ENCODE results near the gene AURKAIP1. TPM values are rescaled to one million over a fixed set of nuclear protein-coding genes. Genes with fewer than 3 reads are reported as not detected.
A peak's percentile ranks its signal among the peaks of the same experiment; 100 is the strongest.

Gene AURKAIP1
- total RNA-seq, 1 experiment from 2014 or later = 196 TPM

- H4K5ac ChIP-seq (ENCODE audit: insufficient read length, low read depth, low read length) = no peak overlapping the region
- H3K9me3 ChIP-seq (ENCODE audit: control insufficient read depth, low read depth, low read length) = no peaks in the 10 kb centered on the region
- no peaks in the 10 kb centered on the region for H4K20me1 ChIP-seq (ENCODE audit: control insufficient read depth, insufficient read depth, insufficient read length)
- no peak overlapping the region for H2BK12ac ChIP-seq (ENCODE audit: insufficient read length, low read depth, low read length)
- peaks cover 4% of the 10 kb centered on the region for H3K23me2 ChIP-seq (ENCODE audit: insufficient read length, low read depth, low read length, poor library complexity, severe bottlenecking)
- H3K79me1 ChIP-seq (ENCODE audit: insufficient read depth, low read depth, low read length, poor library complexity, severe bottlenecking) = no peaks in the 10 kb centered on the region
- H3K14ac ChIP-seq (ENCODE audit: insufficient read depth, low read length) = no peak overlapping the region
- H3K9ac ChIP-seq (ENCODE audit: extremely low read depth, insufficient read length, low read length) = no peak overlapping the region
- H3K18ac ChIP-seq (ENCODE audit: insufficient read length, low read depth, low read length) = no peak overlapping the region
- no peak overlapping the region for H3T11ph ChIP-seq (ENCODE audit: low read length)
- H2BK120ac ChIP-seq (ENCODE audit: low read depth, low read length, poor library complexity, severe bottlenecking) = no peak overlapping the region
- no peak overlapping the region for H2AK5ac ChIP-seq (ENCODE audit: insufficient read length, low read length)
- no peak overlapping the region for H3K4ac ChIP-seq (ENCODE audit: low read depth, low read length)
- H3K4me1 Mint-ChIP-seq = peaks cover 22 to 43% of the 10 kb centered on the region in 2 experiments
- H3K23ac ChIP-seq (ENCODE audit: insufficient read length, low read depth, low read length) = no peak overlapping the region
- H2AFZ ChIP-seq (ENCODE audit: low read length) = no peak overlapping the region
- H3K27me3 Mint-ChIP-seq (ENCODE audit: low read depth) = peaks cover 44% of the 10 kb centered on the region
- H3K27ac ChIP-seq (ENCODE audit: insufficient read length, low read depth, low read length) = no peak overlapping the region
- no peak overlapping the region for H4K91ac ChIP-seq (ENCODE audit: insufficient read length, low read depth, low read length)
- no CpG with 5 or more reads among the region's 6 CpGs for WGBS (ENCODE audit: extremely low coverage, insufficient read length, low lambda C conversion rate)
- no peak overlapping the region for H3K4me3 Mint-ChIP-seq
- H3K4me2 ChIP-seq (ENCODE audit: insufficient read depth, insufficient read length, low read length) = no peak overlapping the region
- no peaks in the 10 kb centered on the region; a peak in 2 of 5 replicates for H3K9me3 Mint-ChIP-seq
- DNase-seq = no peak
- no peaks in the 10 kb centered on the region for H3K36me3 Mint-ChIP-seq (ENCODE audit: insufficient read depth in 1 of 3, low read depth in 3 of 3)
- H3K27ac Mint-ChIP-seq = peak overlapping the region in 1 of 3 experiments; percentile 77; a peak in 1 of 7 replicates
- no peak overlapping the region for H3K56ac ChIP-seq (ENCODE audit: insufficient read length, low read depth, low read length)
- no peak overlapping the region for H2BK5ac ChIP-seq (ENCODE audit: insufficient read length, low read length)
- peaks cover 4% of the 10 kb centered on the region; the same call in 1 of the 2 replicates for H3K27me3 ChIP-seq (ENCODE audit: insufficient read depth, low read length)
- no peak overlapping the region for H2BK20ac ChIP-seq (ENCODE audit: low read depth, low read length, poor library complexity, severe bottlenecking)
- TF ChIP-seq, protein P1, sequence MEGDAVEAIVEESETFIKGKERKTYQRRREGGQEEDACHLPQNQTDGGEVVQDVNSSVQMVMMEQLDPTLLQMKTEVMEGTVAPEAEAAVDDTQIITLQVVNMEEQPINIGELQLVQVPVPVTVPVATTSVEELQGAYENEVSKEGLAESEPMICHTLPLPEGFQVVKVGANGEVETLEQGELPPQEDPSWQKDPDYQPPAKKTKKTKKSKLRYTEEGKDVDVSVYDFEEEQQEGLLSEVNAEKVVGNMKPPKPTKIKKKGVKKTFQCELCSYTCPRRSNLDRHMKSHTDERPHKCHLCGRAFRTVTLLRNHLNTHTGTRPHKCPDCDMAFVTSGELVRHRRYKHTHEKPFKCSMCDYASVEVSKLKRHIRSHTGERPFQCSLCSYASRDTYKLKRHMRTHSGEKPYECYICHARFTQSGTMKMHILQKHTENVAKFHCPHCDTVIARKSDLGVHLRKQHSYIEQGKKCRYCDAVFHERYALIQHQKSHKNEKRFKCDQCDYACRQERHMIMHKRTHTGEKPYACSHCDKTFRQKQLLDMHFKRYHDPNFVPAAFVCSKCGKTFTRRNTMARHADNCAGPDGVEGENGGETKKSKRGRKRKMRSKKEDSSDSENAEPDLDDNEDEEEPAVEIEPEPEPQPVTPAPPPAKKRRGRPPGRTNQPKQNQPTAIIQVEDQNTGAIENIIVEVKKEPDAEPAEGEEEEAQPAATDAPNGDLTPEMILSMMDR (conservative IDR thresholded peaks at IDR 0.05) = no peak
- no peak overlapping the region for H4K8ac ChIP-seq (replicated peaks; ENCODE audit: insufficient read length, low read depth, low read length)
- H3K79me2 ChIP-seq (ENCODE audit: insufficient read depth, low read length) = no peaks in the 10 kb centered on the region
- peaks cover 2% of the 10 kb centered on the region; the same call in 1 of the 2 replicates for H3K4me1 ChIP-seq (ENCODE audit: insufficient read depth, low read length)
- no peak overlapping the region for H2BK15ac ChIP-seq (ENCODE audit: low read depth, low read length)
Measured at GRCh38 chr1:1359308-1359663, 15.7 kb downstream of the AURKAIP1 start.

Measured in H9 (cell line).